GM21717 (cell line): ENCODE results near the gene GCK.

Experiments
- ATAC-seq: cut with Tn5 transposase; IDR thresholded peaks from one replicate; pipeline ENCODE4 v1.9.1; 2021; ENCODE audit warnings: mild to moderate bottlenecking, moderate library complexity; ENCODE audit not compliant: unreplicated experiment

Gene GCK

DNA sequence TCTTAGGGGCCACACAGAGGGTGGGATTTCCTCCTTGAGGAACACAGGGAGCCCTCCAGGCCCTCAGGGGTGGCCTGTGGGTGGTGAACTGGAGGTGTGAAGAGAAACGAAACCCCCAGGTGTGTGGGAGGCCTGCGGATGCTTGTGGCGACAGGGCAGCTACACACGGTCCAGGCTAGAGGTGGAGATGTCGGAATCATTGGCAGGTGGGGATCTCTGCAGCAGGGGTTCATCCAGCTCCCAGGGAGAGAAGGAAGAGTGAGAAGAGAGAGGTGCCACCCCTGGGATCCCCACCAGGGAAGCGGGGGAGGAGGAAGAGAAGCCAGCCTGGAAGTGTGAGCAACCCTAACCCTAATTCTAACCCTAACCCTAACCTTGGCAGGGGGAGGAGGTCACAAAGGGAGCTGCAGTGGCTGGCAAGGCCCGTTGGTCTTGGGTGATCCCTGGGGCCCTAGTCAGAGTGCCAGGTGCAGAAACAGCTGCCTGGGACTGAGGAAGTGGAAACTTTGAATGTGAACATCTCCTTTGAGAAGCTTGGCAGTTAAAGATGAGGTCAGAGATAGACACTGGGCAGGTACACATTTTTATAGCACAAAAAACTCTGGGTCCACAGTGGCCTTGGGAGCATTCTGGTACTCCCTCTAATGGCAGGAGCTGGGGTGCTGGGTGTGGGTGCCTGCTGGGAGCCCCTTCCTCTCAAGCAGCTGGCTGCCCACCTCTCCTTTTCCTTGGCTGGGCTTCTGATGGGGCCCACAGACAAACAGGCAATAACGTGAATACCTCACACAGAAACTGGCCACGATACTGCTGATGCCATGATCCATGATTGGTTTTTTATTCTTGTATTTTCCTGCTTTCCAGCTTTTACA lies 91.9 kb downstream of the GCK start:
- no peak for ATAC-seq

DNA sequence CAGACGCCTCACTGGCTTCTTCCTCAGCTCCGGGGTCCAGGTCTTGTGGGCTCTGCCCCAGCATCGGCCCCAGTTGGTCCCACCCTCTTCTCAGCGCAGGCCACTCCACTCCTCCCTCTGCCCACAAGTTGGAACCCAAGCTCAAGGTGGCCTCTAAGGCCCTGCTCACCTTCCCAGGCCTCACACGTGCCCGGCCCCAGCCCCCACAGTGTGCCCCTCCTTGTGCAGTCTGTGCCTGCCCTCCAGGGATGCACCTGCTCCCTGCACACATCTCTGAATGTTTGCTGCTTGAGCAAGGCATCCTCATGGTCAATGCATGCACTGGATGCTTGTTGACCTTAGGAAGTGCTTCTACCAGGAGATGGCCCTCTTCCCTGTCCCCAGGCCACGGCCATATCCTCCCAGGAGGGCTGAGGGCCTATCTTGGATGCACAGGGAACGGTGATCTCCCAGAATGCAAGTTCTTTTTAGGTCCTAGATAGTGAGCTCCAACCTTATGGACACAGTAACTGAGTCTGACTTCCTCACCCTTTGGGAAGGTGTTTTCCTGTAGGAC lies 92.8 kb downstream of the GCK start:
- no peak for ATAC-seq

DNA sequence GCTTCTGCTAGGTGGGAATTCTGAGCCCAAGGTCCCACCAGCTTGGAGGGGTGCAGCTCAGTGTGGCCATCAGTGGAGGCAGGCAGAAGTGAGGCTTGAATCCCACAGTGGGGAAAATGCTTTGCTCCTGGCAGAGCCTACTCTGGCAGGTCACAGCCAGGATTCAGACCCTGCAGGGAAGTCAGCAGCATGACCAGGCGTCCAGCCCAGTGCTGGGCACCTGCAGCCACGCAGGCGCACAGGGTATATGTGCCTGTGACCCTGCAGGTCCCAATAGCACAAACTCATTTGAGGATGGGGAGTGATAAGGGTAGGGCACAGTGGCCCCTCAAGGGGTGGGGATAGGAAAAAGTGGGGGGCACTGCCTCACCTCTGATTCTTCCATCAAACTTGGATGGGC lies 93.5 kb downstream of the GCK start:
- ATAC-seq: no peak

DNA sequence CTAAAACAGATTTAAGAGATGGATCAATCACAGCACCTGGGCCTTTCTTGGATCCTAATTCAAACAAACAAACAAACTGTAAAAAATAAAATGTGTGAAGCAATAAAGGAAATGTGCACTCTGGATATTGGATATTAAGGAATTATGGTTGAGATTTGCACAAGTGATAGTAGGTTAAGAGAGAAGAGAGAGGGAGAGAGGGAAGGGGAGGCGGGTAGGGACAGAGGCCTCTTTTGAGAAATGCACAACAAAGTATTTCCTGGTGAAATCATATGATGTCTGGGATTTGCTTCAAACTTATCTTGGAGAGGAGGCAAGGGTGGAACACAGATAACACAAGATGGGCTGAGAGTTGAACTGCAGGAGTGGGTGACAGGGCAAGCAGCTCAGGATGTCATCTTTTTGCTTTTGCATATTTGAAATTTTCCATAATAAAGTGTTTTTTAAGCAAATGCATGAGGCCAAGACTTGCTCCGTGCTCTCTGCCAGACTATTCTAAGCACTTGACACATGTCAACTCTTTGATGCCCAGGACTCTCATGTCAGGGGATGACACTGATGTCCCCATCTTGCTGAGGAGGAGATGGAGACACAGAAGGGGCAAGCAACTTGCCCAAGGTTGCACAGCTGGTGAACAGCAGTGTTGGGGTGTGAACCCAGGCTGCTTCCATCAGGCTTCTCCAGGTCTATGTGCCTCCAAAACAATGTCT lies 94.2 kb downstream of the GCK start:
- no peak for ATAC-seq

DNA sequence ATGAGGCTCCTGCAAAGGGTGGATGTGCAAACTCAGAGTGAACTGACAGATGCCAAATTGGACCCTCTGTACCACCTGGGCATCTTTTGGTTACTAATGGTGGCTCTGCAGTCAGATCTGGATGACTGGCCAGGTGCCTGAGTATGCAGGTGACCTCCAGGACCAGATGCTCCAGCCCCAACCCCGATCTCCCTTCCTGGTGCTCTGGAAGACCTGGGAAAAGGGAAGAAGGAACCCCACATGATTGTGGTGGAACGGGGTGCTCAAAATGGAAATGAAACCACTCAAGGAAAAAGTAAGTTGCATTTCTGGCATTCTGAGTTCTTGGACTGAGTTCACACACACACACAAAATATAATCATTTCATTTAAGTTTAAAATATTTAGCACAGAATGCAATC lies 94.9 kb downstream of the GCK start:
- ATAC-seq: no peak
